ENCODE data around the gene HPX. TPM values are rescaled to one million over a fixed set of nuclear protein-coding genes. Genes with fewer than 3 reads are reported as not detected.

HPX gene, protein sequence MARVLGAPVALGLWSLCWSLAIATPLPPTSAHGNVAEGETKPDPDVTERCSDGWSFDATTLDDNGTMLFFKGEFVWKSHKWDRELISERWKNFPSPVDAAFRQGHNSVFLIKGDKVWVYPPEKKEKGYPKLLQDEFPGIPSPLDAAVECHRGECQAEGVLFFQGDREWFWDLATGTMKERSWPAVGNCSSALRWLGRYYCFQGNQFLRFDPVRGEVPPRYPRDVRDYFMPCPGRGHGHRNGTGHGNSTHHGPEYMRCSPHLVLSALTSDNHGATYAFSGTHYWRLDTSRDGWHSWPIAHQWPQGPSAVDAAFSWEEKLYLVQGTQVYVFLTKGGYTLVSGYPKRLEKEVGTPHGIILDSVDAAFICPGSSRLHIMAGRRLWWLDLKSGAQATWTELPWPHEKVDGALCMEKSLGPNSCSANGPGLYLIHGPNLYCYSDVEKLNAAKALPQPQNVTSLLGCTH
- 2.5 TPM for polyA plus RNA-seq (ENCODE audit: insufficient read length)

- DNase-seq (ENCODE audit: low read depth), result no peak
Measured at GRCh38 chr11:6440906-6441358, at the start of gene HPX. Gene HPX, minus strand, starts transcription at chr11:6440987. Its CDS starts 24 bp downstream, at chr11:6440963.

- DNase-seq (ENCODE audit: low read depth), result no peak
Measured at GRCh38 chr11:6489306-6489705, 48.5 kb upstream of the HPX start.

GRCh38 chr11:6488821-6489220 lies 48.0 kb upstream of the HPX start:
- DNase-seq (ENCODE audit: low read depth), result no peak

- no peak for DNase-seq (ENCODE audit: low read depth)
Measured at GRCh38 chr11:6488342-6488741, 47.6 kb upstream of the HPX start.

DNA sequence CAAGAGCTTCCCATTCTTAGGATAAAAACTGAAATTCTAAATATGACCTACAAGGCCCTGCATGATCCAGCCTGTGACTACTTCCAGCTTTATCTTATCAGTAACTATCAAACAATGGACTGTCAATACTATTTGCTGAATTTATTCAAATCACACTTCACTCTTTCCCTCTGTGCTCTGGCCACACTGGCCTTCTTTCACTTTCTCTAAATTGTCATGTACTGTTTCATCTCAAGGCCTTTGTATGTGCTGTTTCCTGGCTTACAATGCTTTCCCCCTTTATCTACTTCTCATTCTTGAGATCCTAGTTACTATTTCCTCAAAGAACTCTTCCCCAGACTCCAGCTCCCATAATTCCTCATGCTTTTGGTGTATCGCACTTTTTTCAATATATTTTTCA lies 46.2 kb upstream of the HPX start:
- DNase-seq (ENCODE audit: low read depth), result no peak

DNA sequence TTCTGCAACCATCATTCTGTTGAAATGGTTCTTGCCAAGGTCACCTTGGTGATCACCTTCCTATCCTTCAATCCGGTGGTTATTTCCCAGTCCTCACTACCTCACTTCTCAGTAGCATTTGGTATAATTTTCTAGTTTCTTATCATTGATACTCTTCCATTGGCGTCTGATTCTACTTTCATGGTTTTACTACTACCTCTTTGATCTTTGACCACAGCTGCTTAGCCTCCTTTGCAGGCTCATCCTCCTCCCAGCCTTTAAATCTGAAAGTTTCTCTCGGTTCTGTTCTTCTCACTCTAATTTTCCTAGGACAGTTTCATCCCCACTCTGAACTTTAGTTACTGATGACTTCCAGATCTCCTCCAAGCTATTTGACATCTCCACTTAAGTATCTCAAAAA lies 45.5 kb upstream of the HPX start:
- no peak for DNase-seq (ENCODE audit: low read depth)

GRCh38 chr11:6485661-6486060 lies 44.9 kb upstream of the HPX start:
- no peak for DNase-seq (ENCODE audit: low read depth)

GRCh38 chr11:6483015-6483414 lies 42.2 kb upstream of the HPX start:
- DNase-seq (ENCODE audit: low read depth), result no peak

GRCh38 chr11:6482441-6482840 lies 41.7 kb upstream of the HPX start:
- DNase-seq (ENCODE audit: low read depth), result no peak

GRCh38 chr11:6481924-6482275 lies 41.1 kb upstream of the HPX start:
- DNase-seq (ENCODE audit: low read depth), result no peak

- DNase-seq (ENCODE audit: low read depth), result peak; percentile 97
Measured at GRCh38 chr11:6481012-6481923, 40.5 kb upstream of the HPX start, which contains the start of the genes ARFIP2 and TIMM10B. Gene ARFIP2, minus strand, starts transcription at chr11:6481331. Its CDS starts 910 bp downstream, at chr11:6480421. Gene TIMM10B, plus strand, starts transcription at chr11:6481501. Its CDS starts 16 bp downstream, at chr11:6481517.

DNA sequence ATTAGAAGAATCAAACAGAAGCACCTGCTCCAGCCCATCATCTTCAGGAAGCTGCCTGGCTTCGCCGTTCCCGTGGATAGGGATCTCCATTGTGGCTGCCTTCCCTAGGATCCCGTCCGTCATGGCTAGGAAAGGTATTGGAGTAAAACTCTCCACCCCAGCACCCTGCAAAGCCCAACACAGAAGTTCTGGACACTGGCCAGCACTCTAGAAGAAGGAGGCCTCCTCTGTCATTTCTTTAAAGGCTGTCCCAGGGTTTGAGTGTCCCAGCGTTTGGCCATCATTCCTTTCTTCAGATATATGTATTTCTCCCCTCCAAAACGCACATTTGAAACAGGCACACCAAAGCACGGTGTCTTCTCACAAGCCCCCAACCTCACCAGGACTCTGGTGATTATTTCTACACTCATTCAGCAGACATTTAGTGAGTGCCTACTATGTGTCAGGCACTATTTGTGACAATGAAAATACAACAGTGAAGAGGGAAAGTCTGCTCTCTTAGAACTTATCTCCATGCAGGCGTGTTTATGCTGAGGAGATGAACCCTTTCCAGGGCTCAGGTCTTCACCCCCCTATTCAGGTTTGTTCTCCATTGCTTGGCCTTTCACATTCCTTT lies 39.6 kb upstream of the HPX start:
- DNase-seq (ENCODE audit: low read depth), result no peak

- no peak for DNase-seq (ENCODE audit: low read depth)
Measured at GRCh38 chr11:6476571-6476970, 35.8 kb upstream of the HPX start.

DNA sequence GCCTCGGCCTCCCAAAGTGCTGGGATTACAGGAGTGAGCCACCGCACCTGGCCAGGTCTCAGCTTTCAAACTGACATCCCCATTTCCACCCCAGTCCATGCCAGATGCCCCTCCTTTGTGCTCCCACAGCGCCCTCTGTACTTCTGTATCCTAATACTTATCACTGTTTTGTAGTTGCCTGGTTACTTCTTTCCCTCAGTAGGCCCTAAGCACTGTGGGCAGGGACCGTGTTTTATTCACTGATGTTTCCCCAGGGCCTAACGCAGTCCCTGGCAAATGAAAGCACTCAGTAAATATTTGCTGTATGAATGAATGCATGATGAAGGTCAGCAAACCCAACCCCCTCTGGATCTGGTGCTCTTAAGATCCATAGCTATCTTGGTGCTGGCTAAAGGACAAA lies 35.1 kb upstream of the HPX start:
- DNase-seq (ENCODE audit: low read depth), result no peak

DNA sequence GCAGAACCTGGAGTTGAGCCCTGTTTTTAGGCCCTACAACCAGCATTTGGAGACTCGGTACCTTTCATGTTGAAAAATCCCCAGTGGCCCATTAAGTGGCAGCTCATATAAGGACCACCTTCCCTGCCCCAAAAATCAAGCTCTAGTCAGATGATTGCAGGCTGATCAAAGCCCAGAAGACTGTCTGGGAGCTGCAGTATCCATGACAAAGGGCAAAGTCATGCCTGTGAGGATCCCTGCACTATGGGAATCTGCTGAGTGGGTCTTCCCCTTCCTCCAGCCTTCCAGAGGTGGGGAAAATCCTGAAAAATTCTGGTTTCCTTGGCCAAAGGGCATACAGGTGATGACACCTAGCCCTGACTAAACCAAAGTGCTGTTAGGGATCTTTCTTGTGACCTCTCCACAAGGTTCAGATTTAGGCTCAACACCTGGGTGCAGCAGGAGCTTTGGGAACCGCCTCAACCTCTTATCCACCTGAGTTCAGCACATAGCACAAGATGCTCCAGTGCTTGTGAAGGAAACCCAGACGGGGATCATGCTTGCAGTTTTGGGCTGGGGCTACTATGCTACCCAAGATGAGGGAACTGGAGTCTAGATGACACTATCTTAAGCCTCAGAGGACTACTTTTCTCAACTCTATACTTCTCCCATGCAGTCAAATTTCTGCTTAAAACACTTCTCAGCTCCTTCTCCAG lies 34.2 kb upstream of the HPX start:
- DNase-seq (ENCODE audit: low read depth), result no peak

DNA sequence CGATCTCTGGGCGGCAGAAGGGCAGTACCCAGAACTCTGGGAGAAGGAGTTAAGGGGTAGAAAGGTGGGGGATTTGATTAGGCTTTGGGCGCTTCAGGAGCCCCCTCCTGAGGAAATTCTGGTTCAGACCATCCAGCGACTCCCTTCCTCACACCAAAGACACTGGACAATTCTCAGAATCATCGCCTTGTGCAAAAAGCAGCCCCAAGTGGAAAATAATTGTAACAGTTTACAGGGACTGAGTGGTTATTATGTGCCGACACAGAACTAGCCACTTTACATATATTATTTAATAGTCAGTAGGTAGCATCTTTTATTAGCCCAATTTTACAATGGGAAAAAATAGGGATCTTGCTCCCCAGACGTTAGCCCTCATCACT lies 33.6 kb upstream of the HPX start:
- DNase-seq (ENCODE audit: low read depth), result no peak

- peak; percentile 35 for DNase-seq (ENCODE audit: low read depth)
Measured at GRCh38 chr11:6473451-6474412, 32.9 kb upstream of the HPX start, which contains the start of gene TRIM3. Gene TRIM3, minus strand, starts transcription at chr11:6473941. Its CDS starts 8,246 bp downstream, at chr11:6465695.

DNA sequence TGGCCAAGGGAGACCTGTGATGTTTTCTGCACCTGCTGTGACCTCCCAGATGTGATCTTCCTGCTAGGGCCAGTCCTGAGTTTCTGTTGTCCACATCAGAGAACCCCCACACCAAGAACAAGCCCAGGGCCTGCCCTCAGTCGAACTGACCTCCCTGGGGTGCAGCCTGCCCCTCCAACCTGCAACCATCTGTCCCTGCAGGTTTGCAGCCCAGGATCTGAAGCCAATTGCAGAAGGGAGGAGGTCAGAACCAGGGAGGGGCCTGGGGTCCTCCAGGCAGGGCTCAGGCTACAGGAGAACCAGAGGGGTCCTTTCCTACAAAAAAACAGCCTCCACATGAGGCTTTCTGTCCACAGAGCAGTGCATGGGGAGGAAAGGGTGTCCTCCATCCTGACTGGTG lies 32.1 kb upstream of the HPX start:
- DNase-seq (ENCODE audit: low read depth), result no peak

DNA sequence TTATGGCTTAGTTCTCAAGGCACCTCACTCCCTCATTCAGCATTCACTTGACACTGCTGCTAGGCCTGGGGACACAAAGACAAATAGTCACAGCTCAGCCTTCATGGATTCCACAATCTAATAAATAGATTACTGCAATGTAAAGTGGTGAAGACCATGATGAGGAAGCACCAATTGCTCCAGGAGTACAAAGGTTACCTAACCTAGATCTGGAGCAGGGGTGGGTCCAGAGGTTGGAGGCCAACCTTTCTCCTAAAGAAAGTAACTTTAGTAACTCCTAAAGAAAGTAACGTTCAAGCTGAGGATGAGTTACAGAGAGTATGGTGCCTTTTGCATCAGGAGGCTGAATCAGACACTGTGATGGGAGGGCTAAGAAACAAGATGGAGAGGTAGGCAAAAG lies 28.8 kb upstream of the HPX start:
- DNase-seq (ENCODE audit: low read depth), result no peak
